Spleen (tissue), 11 donors: ENCODE measurements around the gene CALM1. TPM values are rescaled to one million over a fixed set of nuclear protein-coding genes. Genes with fewer than 3 reads are reported as not detected.
A peak's percentile ranks its signal among the peaks of the same experiment; 100 is the strongest.

Experiments
- DNase-seq: peaks from one replicate; pipeline ENCODE4 v3.0.0-alpha.2; 2020
- H3K27ac ChIP-seq, 8 donors: fragments of 200-600 bp; sonication (generic) in 7 of 8; 1 replicate in 4 of 8; 2 replicates in 4 of 8; pipeline versions ENCODE4 v1.5.0 to v1.8.0; 2016 to 2021; ENCODE audit warnings: inconsistent platforms in 4 of 8, mild to moderate bottlenecking in 4 of 8, moderate library complexity in 1 of 8
- H3K27me3 ChIP-seq, 7 donors: fragments of 200-600 bp; sonication (generic) in 6 of 7; replicated peaks in 1 of 7; 1 replicate in 4 of 7; 2 replicates in 3 of 7; pipeline versions ENCODE4 v1.5.0 to v1.8.0; 2016 to 2021; ENCODE audit warnings: inconsistent platforms in 3 of 7, mild to moderate bottlenecking in 1 of 7
- H3K36me3 ChIP-seq, 6 donors: fragments of 200-600 bp; sonication (generic) in 5 of 6; 1 replicate in 4 of 6; 2 replicates in 2 of 6; pipeline versions ENCODE4 v1.5.0 to v1.8.0; 2016 to 2021; ENCODE audit warnings: inconsistent platforms in 2 of 6
- H3K4me1 ChIP-seq, 6 donors: fragments of 200-600 bp; sonication (generic) in 5 of 6; 1 replicate in 3 of 6; 2 replicates in 3 of 6; pipeline versions ENCODE4 v1.5.0 to v1.8.0; 2016 to 2021; ENCODE audit warnings: inconsistent platforms in 3 of 6
- H3K4me3 ChIP-seq, 8 donors: fragments of 200-600 bp; sonication (generic) in 7 of 8; 1 replicate in 4 of 8; 2 replicates in 4 of 8; pipeline versions ENCODE4 v1.5.0 to v1.8.0; 2016 to 2021; ENCODE audit warnings: inconsistent platforms in 4 of 8, mild to moderate bottlenecking in 4 of 8, moderate library complexity in 2 of 8
- H3K9me3 ChIP-seq, 8 donors: fragments of 200-600 bp; sonication (generic) in 7 of 8; 1 replicate in 4 of 8; 2 replicates in 4 of 8; pipeline versions ENCODE4 v1.5.0 to v1.8.0; 2016 to 2021; ENCODE audit warnings: inconsistent platforms in 4 of 8
- POLR2A ChIP-seq, 3 donors: fragments of 450-650 bp; IDR thresholded peaks; one replicate each; pipeline ENCODE4 v1.5.1; 2017; ENCODE audit warnings: antibody characterized with exemption in 3 of 3, mild to moderate bottlenecking in 1 of 3
- POLR2AphosphoS5 ChIP-seq, 3 donors: sonication (generic); formaldehyde crosslinking; IDR thresholded peaks; one replicate each; pipeline ENCODE4 v1.5.1; 2017; ENCODE audit warnings: antibody characterized with exemption in 3 of 3
- WGBS, 5 donors: extraction: QIAGEN DNeasy Blood & Tissue Kit in 3 of 5; methylation state at CpG; one replicate each; pipeline versions ENCODE4 v1.1.5 to v1.1.7; 2013 to 2018; 5-methylcytosine and 5-hydroxymethylcytosine counted together
- intact Hi-C: fragments of 100-400 bp; cut with DNase I; formaldehyde crosslinking; loops from one replicate; pipeline ENCODE4 v1.15.0; 2023; ENCODE audit warnings: low total_unique reads
- polyA plus RNA-seq, 3 donors: library from polyadenylated mRNA; stranded (reverse); fragments of 200-250 nt; gene quantifications; one replicate each; pipeline ENCODE4 v1.2.1, GENCODE V29; 2013
- total RNA-seq, 7 donors: library from RNA; depleted of rRNA in 3 of 7; stranded (reverse); fragments of >200 nt in 3 of 7; fragmentation: NEBNext Ultra II Directional in 4 of 7; extraction: Animal tissue kit (Norgen Biotek cat#: 25700) in 4 of 7; gene quantifications; one replicate each; pipeline versions ENCODE4 v1.1.0 to v1.2.1, GENCODE V29; 2016 to 2021
- TF ChIP-seq, protein P1 (sequence below), 11 experiments: fragments of 200-600 bp in 7 of 11; fragments of 450-650 bp in 4 of 11; sonication (generic) in 4 of 11; IDR thresholded peaks in 8 of 11; conservative IDR thresholded peaks in 3 of 11; 1 replicate in 7 of 11; 2 replicates in 4 of 11; pipeline versions ENCODE4 v1.4.0 to v1.8.0; 2016 to 2021; ENCODE audit warnings: antibody characterized with exemption in 11 of 11, inconsistent platforms in 4 of 11, mild to moderate bottlenecking in 1 of 11
- donor health status: healthy with polysubstance abuse.
- donor health status: DM: no; HTN: no; CAD: no; lungs with moderate emphysema.
- donor health status: DM: no; HTN: no; CAD: no.
- donor health status: Bipolar disorder and iron deficiency.
- donor health status: healthy.
- donor health status: DM: no; HTN: no; CAD: no.
- donor health status: DM: yes; HTN: yes; CAD: no.

Gene CALM1
- total and polyA plus RNA-seq, 10 donors, result 188 to 483 (median 311) TPM

DNA sequence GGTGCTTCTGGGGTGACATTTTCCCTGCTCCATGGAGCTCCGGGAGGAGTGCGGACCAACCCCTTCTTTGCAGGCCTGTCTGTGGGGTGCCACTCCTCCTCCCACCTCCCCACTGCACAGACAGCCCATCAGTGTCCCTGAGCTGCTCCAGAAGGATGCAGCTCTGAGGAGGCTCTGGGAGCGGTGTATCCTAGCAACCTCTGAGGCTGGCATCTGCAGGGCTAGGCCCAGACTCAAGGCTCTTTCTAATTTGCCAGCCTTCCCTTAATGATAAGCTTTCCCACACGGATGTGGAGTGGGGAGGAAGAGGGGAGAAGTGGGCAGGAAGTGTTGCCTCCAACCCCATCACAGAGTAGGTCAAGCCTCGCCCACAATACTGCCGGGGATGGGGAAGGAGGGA lies 59.7 kb downstream of the CALM1 start:
- TF ChIP-seq POLR2AphosphoS5 (IDR thresholded peaks at IDR 0.05) (peak in 2 of 3 donors; percentile 56 to 63), POLR2A (IDR thresholded peaks at IDR 0.05) (no peak)
- H3K4me1 ChIP-seq, result peaks cover 0 to 48% (median 13%) of the 10 kb centered on the region in 6 donors
- no peak for DNase-seq
- WGBS, 5 donors, result 47 to 71% (median 59%) methylated on average over 5 to 6 of the region's 6 CpGs
- intact Hi-C loops, result no loop called here
- no peaks in the 10 kb centered on the region for H3K9me3 ChIP-seq
- no peak overlapping the region for H3K27ac ChIP-seq
- no peak overlapping the region for H3K4me3 ChIP-seq
- no peaks in the 10 kb centered on the region for H3K27me3 ChIP-seq
- no peaks in the 10 kb centered on the region for H3K36me3 ChIP-seq

DNA sequence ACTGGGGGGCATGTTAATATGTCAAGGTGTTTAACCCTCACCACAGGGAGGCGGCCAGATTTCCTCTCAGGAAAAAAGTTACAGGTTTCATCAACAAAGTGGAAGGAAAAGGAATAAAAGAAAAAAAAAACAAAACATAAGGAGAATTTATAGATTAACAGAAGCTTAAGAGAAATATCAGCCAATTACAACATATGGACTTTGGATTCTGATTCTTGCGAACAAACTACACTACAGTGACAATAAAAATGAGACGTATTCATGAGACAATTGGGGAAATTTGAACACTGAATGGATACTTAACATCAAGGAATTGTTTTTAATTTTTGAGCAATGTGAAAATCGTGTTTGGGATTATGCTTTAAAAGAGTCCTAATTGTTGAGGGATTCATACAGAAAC lies 60.4 kb downstream of the CALM1 start:
- no peaks in the 10 kb centered on the region for H3K36me3 ChIP-seq
- TF ChIP-seq, protein P1, sequence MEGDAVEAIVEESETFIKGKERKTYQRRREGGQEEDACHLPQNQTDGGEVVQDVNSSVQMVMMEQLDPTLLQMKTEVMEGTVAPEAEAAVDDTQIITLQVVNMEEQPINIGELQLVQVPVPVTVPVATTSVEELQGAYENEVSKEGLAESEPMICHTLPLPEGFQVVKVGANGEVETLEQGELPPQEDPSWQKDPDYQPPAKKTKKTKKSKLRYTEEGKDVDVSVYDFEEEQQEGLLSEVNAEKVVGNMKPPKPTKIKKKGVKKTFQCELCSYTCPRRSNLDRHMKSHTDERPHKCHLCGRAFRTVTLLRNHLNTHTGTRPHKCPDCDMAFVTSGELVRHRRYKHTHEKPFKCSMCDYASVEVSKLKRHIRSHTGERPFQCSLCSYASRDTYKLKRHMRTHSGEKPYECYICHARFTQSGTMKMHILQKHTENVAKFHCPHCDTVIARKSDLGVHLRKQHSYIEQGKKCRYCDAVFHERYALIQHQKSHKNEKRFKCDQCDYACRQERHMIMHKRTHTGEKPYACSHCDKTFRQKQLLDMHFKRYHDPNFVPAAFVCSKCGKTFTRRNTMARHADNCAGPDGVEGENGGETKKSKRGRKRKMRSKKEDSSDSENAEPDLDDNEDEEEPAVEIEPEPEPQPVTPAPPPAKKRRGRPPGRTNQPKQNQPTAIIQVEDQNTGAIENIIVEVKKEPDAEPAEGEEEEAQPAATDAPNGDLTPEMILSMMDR (IDR thresholded peaks at IDR 0.05 in 8 of 11, conservative IDR thresholded peaks at IDR 0.05 in 3 of 11), result no peak
- WGBS, 5 donors, result 63 to 84% (median 66%) methylated on average over 4 of the region's 4 CpGs
- H3K9me3 ChIP-seq, result no peaks in the 10 kb centered on the region
- H3K4me1 ChIP-seq, result peaks cover 0 to 46% (median 11%) of the 10 kb centered on the region in 6 donors
- H3K27me3 ChIP-seq, result no peaks in the 10 kb centered on the region
- no peak for DNase-seq
- no peak overlapping the region for H3K4me3 ChIP-seq
- intact Hi-C loops, result no loop called here
- H3K27ac ChIP-seq, result no peak overlapping the region

Other genes with a start within 250 kb of the CALM1 start
- gene PSMC1, start 140.5 kb upstream of the CALM1 start, total RNA-seq, result 100 to 1,000 TPM in 1 of 7 donors, 10 to 100 TPM in 6; 70.7 to 103 (median 83.3) TPM
- gene PSMC1, start 140.5 kb upstream of the CALM1 start, polyA plus RNA-seq, result 100 to 1,000 TPM in 1 of 3 donors, 10 to 100 TPM in 2; 72.4 to 104 (median 85.9) TPM
- 10 to 100 TPM; 15.2 to 28.9 (median 22.4) TPM for gene NRDE2, start 65.1 kb upstream of the CALM1 start, total RNA-seq
- gene NRDE2, start 65.1 kb upstream of the CALM1 start, polyA plus RNA-seq, result 10 to 100 TPM in 2 of 3 donors, 1 to 10 TPM in 1; 6.3 to 13.2 (median 11.3) TPM